ENCODE results near the gene TIMM10B.
"Not testable (repeated sequence)": the region's sequence is repeated elsewhere in the genome, so short reads cannot be mapped to it uniquely, and the experiment has no call there.

TIMM10B gene

DNA sequence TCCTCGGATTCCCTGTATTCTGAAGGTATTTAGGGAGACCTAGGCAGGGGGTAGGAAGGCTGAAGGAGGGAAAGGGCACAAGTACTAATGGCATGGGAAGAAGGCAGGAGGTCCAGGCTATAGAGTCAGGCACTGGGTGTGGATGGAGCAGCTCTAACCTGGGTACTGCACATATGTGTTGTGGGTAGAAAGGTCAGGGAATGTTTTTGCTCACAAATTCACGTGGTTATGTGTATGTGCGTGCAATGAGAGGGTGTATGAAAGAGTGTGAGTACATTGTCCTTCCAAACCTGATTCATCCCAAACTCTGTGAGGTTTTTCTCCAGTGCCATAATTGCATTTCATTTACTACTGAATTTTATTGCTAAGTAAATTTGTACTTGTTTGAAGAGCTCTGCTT lies 39.0 kb downstream of the TIMM10B start:
- DNase-seq: no peak

GRCh38 chr11:6521946-6522345 lies 40.6 kb downstream of the TIMM10B start:
- DNase-seq: not testable (repeated sequence)

DNA sequence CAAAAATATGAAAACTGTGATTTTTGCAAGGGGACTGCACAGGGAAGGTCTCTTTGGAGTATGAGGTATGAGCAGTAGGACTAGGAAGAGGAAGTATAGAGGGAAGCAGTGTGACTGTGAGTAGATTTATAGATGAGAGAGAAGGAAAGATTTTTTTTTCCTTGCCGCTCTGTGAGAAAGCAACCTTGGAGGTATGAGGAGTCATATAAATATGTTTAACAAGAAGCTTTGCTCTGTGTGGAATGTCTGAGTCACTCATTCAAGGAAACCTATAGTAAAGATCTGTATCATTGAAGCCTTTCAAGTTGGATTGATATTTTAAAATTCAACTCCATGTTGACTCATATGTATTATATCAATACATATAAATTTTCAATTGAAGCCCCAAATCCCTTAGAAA lies 42.0 kb downstream of the TIMM10B start:
- no peak for DNase-seq

DNA sequence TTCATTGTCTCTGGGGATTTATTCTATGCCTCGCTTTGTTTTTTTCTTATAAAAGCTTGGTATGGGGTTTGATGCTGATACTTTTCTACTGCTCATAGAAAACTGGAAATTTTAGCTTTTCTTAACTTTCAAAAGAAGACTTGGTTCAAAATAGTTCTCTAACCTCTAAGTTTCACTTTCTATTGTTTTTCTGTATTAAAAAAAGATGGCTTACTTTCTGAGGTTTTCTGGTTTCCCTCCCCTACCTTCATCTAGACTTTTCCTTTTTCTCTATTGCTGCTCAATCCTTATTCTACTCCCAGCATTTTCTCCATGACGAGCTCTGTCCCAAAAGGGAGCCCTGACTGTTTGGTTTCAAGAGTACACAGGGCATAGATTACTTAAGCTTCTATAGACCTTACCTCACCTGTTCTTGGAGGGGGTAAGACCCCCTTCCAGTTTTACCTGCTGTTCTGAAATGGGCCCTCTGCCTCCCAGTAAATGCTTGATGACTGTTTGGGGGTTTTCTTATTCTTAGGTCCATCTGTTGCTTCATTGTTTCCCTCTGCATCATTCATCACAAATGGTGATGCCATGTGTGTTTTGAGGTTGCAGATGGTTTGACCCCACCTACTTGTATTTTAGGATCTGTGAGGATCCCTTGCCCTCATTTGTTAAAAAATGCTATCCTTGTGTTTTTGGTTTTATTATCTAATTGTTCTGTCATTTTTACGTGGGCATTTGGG lies 45.3 kb downstream of the TIMM10B start:
- no peak for DNase-seq

DNA sequence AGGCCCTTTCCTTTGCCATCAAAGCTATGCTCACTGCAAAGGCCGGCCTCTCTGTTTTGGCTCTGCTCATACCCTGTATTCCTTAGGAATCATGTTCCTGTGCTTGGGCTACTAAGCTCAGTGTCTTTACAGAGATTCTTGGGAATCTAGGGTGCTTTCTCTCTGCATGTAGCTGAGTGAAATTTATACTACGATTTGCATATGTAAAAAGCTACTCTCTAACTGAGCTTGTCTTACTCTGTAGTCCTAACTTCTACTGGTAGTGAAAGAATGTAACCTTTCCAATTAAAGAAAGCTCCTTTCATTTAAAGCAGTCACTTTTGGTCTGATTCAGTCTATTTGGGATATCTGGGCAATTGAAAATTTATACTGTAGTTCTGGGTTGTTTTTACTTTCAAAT lies 48.0 kb downstream of the TIMM10B start:
- no peak for DNase-seq

DNA sequence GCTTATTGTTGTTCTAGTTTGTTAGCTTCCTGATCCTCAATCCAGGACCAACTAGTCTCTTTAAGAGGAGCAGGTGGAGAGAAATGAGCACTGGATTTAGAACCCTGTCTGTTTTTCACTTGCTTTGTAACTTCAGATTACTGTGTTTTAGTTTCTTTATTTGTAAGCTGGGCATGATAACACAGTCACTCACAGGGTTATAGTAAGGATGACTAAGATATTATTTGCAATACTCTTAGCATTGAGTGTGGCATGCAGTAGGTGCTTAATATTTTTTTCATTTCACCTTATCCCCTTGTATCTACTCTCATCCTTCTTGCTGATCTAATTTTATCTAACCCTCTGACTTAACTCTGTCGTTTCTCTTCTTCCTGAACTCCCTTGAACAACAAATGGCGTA lies 49.5 kb downstream of the TIMM10B start:
- DNase-seq: no peak

DNA sequence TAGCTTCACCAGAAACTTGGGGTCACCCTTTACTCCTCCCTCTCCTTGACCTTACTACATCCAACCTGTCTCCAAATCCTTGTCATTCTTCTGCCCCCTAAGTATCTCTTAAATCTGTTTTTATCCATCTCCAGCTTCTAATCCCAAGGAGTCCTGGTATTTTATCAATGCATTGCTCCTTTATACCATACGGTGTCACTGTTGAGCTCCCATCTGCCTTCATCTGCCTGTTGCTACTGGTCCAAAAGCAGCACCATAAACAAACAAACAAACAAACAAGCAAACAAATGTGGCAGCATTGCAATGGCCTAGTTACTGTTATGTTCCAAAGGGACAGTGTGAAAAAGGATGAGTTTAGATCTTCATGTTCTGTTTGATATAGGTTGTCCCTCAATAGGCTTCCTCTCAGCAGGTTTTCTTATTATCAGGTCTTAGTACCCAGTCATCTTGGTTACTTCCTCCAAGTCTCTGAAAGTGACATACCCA lies 50.0 kb downstream of the TIMM10B start:
- DNase-seq: no peak

Measured in NCI-H774 (cell line).